Esophagus muscularis mucosa (tissue), 4 donors: ENCODE measurements around the gene RRP9. TPM values are rescaled to one million over a fixed set of nuclear protein-coding genes. Genes with fewer than 3 reads are reported as not detected.

Experiments used
- DNase-seq: peaks from one replicate; pipeline ENCODE4 v3.0.0-alpha.2; 2017; ENCODE audit errors: extremely low spot score
- H3K27ac ChIP-seq, 4 donors: fragments of 200-600 bp; sonication (generic); replicated peaks in 1 of 4; 1 replicate in 3 of 4; 2 replicates in 1 of 4; pipeline ENCODE4 v1.5.1; 2016 to 2019; ENCODE audit warnings: mild to moderate bottlenecking in 1 of 4
- H3K27me3 ChIP-seq, 4 donors: fragments of 200-600 bp; sonication (generic); one replicate each; pipeline versions ENCODE4 v1.5.1 to v1.6.0; 2016 to 2019
- H3K36me3 ChIP-seq, 4 donors: fragments of 200-600 bp; sonication (generic); one replicate each; pipeline ENCODE4 v1.5.1; 2016 to 2019
- H3K4me1 ChIP-seq, 4 donors: fragments of 200-600 bp; sonication (generic); one replicate each; pipeline ENCODE4 v1.5.1; 2016 to 2019
- H3K4me3 ChIP-seq, 4 donors: fragments of 200-600 bp; sonication (generic); 1 replicate in 2 of 4; 2 replicates in 2 of 4; pipeline ENCODE4 v1.5.1; 2016 to 2019; ENCODE audit warnings: mild to moderate bottlenecking in 4 of 4, moderate library complexity in 1 of 4
- H3K9me3 ChIP-seq, 4 donors: fragments of 200-600 bp; sonication (generic); 1 replicate in 3 of 4; 2 replicates in 1 of 4; pipeline ENCODE4 v1.5.1; 2016 to 2019
- CTCF ChIP-seq, 3 experiments: fragments of 200-600 bp in 2 of 3; fragments of 450-650 bp in 1 of 3; sonication (generic) in 2 of 3; IDR thresholded peaks; one replicate each; pipeline ENCODE4 v1.5.1; 2017 to 2019; ENCODE audit warnings: antibody characterized with exemption in 3 of 3, mild to moderate bottlenecking in 2 of 3, moderate library complexity in 1 of 3
- EP300 ChIP-seq: sonication (generic); formaldehyde crosslinking; IDR thresholded peaks from one replicate; pipeline ENCODE4 v1.6.1; 2017; ENCODE audit warnings: antibody characterized with exemption
- POLR2A ChIP-seq: fragments of 450-650 bp; IDR thresholded peaks from one replicate; pipeline ENCODE4 v1.6.1; 2017; ENCODE audit warnings: antibody characterized with exemption, moderate library complexity, mild to moderate bottlenecking, low read depth
- POLR2AphosphoS5 ChIP-seq, 2 donors: sonication (generic); formaldehyde crosslinking; IDR thresholded peaks; one replicate each; pipeline ENCODE4 v1.6.1; 2017; ENCODE audit warnings: antibody characterized with exemption in 2 of 2
- WGBS: methylation state at CpG from one replicate; pipeline ENCODE4 v1.1.5; 2018; 5-methylcytosine and 5-hydroxymethylcytosine counted together
- intact Hi-C: fragments of 100-400 bp; cut with DNase I; formaldehyde crosslinking; loops from one replicate; pipeline ENCODE4 v1.15.1; 2023
- total RNA-seq, 4 donors: library from RNA; depleted of rRNA; stranded (reverse); fragments of >200 nt; gene quantifications; one replicate each; pipeline versions ENCODE4 v1.1.0 to v1.2.1, GENCODE V29; 2016

The RRP9 gene
- total RNA-seq, 4 donors from 2014 or later = 9.6 to 20.7 (median 15.5) TPM

GRCh38 chr3:51894391-51894790 lies 47.3 kb downstream of the RRP9 start:
- intact Hi-C loops = no loop called here
- no peaks in the 10 kb centered on the region for H3K36me3 ChIP-seq
- no peak overlapping the region for H3K4me3 ChIP-seq
- TF ChIP-seq CTCF (IDR thresholded peaks at IDR 0.05) (no peak), POLR2AphosphoS5 (IDR thresholded peaks at IDR 0.05) (no peak), EP300 (no peak), POLR2A (no peak)
- peak; percentile 83 for DNase-seq
- H3K27ac ChIP-seq = no peak overlapping the region
- H3K27me3 ChIP-seq = peaks cover 0 to 4% (median 0%) of the 10 kb centered on the region in 4 donors
- WGBS = 91% methylated on average over 4 of the region's 4 CpGs
- no peaks in the 10 kb centered on the region for H3K9me3 ChIP-seq
- no peaks in the 10 kb centered on the region for H3K4me1 ChIP-seq

- DNase-seq = peak; percentile 26
- no peak for TF ChIP-seq POLR2A
- no peak for TF ChIP-seq POLR2AphosphoS5 (IDR thresholded peaks at IDR 0.05)
- no peak for TF ChIP-seq CTCF (IDR thresholded peaks at IDR 0.05)
- TF ChIP-seq EP300 = no peak
- WGBS = 80% methylated on average over 7 of the region's 7 CpGs
- Histone ChIP-seq H3K4me3 (no peak overlapping the region), H3K36me3 (no peaks in the 10 kb centered on the region), H3K9me3 (no peaks in the 10 kb centered on the region), H3K27ac (no peak overlapping the region), H3K4me1 (no peaks in the 10 kb centered on the region), H3K27me3 (peaks cover 0 to 4% (median 0%) of the 10 kb centered on the region in 4 donors)
- intact Hi-C loops = no loop called here
Measured at GRCh38 chr3:51891242-51892039, 50.3 kb downstream of the RRP9 start.

DNA sequence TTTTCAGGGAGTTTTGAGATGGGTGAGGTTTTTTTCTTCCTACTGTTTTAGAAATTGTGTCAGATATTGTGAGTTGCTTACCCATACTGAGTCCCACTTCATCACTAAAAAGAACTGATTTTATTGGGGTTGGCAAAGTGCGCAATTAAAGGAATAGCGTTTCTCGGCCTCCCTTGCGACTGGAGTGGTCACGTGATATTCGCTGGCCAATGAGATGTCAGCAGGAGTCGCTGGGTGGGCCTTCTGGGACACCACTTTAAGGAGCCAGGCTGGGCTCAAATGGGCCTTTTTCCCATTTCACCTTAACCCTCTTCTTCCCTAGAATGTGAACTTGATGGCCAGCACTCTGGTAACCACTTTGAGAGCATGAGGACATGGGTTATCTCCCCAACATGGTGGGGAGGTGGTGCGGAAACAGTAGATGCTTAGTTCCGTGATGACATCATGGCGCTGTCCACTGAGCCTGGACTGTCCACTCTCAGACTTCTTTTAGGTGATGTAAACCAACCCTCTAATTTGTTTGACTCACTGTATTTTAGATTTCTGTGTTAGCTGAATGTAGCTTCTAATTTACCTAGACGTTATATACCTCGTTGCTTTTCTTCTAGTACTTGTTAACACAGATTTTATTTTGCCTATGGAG lies 53.1 kb downstream of the RRP9 start:
- intact Hi-C loops = no loop called here

GRCh38 chr3:51887620-51888019 lies 54.1 kb downstream of the RRP9 start:
- H3K27me3 ChIP-seq = no peaks in the 10 kb centered on the region
- H3K4me3 ChIP-seq = no peak overlapping the region
- peak; percentile 68 for DNase-seq
- TF ChIP-seq POLR2A (no peak), CTCF (IDR thresholded peaks at IDR 0.05) (no peak), POLR2AphosphoS5 (IDR thresholded peaks at IDR 0.05) (no peak), EP300 (no peak)
- H3K9me3 ChIP-seq = no peaks in the 10 kb centered on the region
- no peaks in the 10 kb centered on the region for H3K36me3 ChIP-seq
- no peak overlapping the region for H3K27ac ChIP-seq
- no peaks in the 10 kb centered on the region for H3K4me1 ChIP-seq
- intact Hi-C loops = no loop called here
- WGBS = 86% methylated on average over 2 of the region's 2 CpGs

More for the DNA sequence above, 53.1 kb downstream of the RRP9 start:
- TF ChIP-seq EP300 (no peak), CTCF (IDR thresholded peaks at IDR 0.05) (no peak), POLR2AphosphoS5 (IDR thresholded peaks at IDR 0.05) (no peak), POLR2A (no peak)
- Histone ChIP-seq H3K9me3 (no peaks in the 10 kb centered on the region), H3K36me3 (no peaks in the 10 kb centered on the region), H3K4me3 (no peak overlapping the region), H3K27ac (no peak overlapping the region), H3K4me1 (no peaks in the 10 kb centered on the region), H3K27me3 (no peaks in the 10 kb centered on the region)
- DNase-seq = peak; percentile 62
- 92% methylated on average over 12 of the region's 12 CpGs for WGBS
